ENCODE data around the gene DGKQ. TPM values are rescaled to one million over a fixed set of nuclear protein-coding genes. Genes with fewer than 3 reads are reported as not detected.
"Not testable (repeated sequence)": the region's sequence is repeated elsewhere in the genome, so short reads cannot be mapped to it uniquely, and the experiment has no call there.

Gene DGKQ
- total and polyA plus RNA-seq, 7 experiments from 2014 or later: 1.5 to 28.0 (median 16.5) TPM

DNA sequence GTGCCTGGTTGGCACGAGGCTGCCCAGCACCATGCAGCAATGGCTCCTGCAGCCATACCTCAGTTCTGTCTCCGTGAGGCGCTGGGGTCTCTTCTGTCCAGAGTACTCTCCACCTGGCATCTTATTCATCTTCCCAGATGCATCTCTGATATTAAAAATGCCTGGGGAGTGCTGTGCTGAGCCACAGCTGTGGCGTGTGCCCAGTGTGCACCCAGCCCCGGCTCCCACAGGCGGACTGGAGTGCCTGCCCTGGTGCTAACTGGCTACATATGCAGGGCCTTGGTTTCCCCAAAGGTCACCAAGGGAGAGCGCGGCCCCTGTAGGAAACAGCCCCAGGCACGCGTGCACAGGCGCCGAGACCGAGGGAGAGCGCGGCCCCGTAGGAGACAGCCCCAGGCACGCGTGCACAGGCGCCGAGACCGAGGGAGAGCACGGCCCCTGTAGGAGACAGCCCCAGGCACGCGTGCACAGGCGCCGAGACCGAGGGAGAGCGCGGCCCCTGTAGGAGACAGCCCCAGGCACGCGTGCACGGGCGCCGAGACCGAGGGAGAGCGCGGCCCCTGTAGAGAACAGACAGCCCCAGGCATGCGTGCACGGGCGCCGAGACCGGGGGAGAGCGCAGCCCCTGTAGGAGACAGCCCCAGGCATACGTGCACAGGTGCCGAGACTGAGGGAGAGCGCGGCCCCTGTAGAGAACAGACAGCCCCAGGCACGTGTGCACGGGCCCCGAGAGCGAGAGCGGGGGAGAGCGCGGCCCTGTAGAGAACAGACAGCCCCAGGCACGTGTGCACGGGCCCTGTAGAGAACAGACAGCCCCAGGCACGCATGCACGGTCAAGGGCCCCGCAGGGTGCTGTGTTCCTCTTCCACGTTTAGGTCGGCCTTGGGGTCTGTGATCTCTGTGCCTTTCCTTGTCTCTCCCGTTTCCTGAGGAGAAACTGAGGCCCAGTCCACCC, 26.6 kb downstream of the DGKQ start:
- no peak for ATAC-seq
- CTCF ChIA-PET: no interaction called here
- no peak overlapping the region for H3K4me3 ChIP-seq (ENCODE audit: low read length)

GRCh38 chr4:946103-946450, 27.3 kb downstream of the DGKQ start:
- no peak overlapping the region for H3K27ac ChIP-seq (ENCODE audit: low read depth, low read length)
- Mint-ChIP-seq H3K9me3 (peaks cover 0 to 4% (median 0%) of the 10 kb centered on the region in 11 donors), H3K27ac (no peak overlapping the region), H3K4me1 (peaks cover 0 to 16% (median 7%) of the 10 kb centered on the region in 7 donors), H3K4me3 (no peak overlapping the region), H3K27me3 (no peaks in the 10 kb centered on the region), H3K36me3 (peaks cover 0 to 6% (median 0%) of the 10 kb centered on the region in 5 donors)
- H3K9me3 ChIP-seq (ENCODE audit: control insufficient read depth in 2 of 3, low read length in 3 of 3): no peaks in the 10 kb centered on the region
- H3K36me3 ChIP-seq (ENCODE audit: control insufficient read depth in 2 of 3, insufficient read depth in 3 of 3, low read length in 3 of 3): peaks cover 0 to under 1% (median 0%) of the 10 kb centered on the region in 3 experiments
- H3K4me3 ChIP-seq (ENCODE audit: low read length): no peak overlapping the region
- intact Hi-C loops (cut with micrococcal nuclease): no loop called here
- DNase-seq: no peak
- ChIA-PET CTCF (no interaction called here), POLR2A (no interaction called here)
- no peaks in the 10 kb centered on the region for H3K4me1 ChIP-seq (ENCODE audit: control insufficient read depth in 2 of 2, insufficient read depth in 2 of 2, low read length in 2 of 2)
- H3K27me3 ChIP-seq (ENCODE audit: control insufficient read depth in 2 of 2, insufficient read depth in 2 of 2, low read length in 2 of 2): no peaks in the 10 kb centered on the region
- no peak for ATAC-seq

More for the DNA sequence above, 26.6 kb downstream of the DGKQ start:
- Histone ChIP-seq H3K4me1 (ENCODE audit: control insufficient read depth in 2 of 2, insufficient read depth in 2 of 2, low read length in 2 of 2) (no peaks in the 10 kb centered on the region), H3K27me3 (ENCODE audit: control insufficient read depth in 2 of 2, insufficient read depth in 2 of 2, low read length in 2 of 2) (no peaks in the 10 kb centered on the region), H3K36me3 (ENCODE audit: control insufficient read depth in 2 of 3, insufficient read depth in 3 of 3, low read length in 3 of 3) (peaks cover 0 to 8% (median 0%) of the 10 kb centered on the region in 3 experiments), H3K9me3 (ENCODE audit: control insufficient read depth in 2 of 3, low read length in 3 of 3) (no peaks in the 10 kb centered on the region), H3K27ac (ENCODE audit: low read depth, low read length) (no peak overlapping the region)
- Mint-ChIP-seq H3K4me1 (peaks cover 0 to 16% (median 7%) of the 10 kb centered on the region in 7 donors), H3K27ac (no peak overlapping the region), H3K9me3 (peaks cover 0 to 4% (median 0%) of the 10 kb centered on the region in 11 donors), H3K36me3 (peaks cover 0 to 6% (median 0%) of the 10 kb centered on the region in 5 donors), H3K4me3 (peak overlapping the region in 1 of 10 donors; percentile 44), H3K27me3 (no peaks in the 10 kb centered on the region)
- DNase-seq: no peak
- intact Hi-C loops (cut with micrococcal nuclease): no loop called here
- POLR2A ChIA-PET: no interaction called here

GRCh38 chr4:945274-946102, 27.9 kb downstream of the DGKQ start:
- CTCF ChIA-PET: no interaction called here
- Mint-ChIP-seq H3K4me3 (no peak overlapping the region), H3K4me1 (peaks cover 0 to 16% (median 7%) of the 10 kb centered on the region in 7 donors), H3K36me3 (peaks cover 0 to 6% (median 0%) of the 10 kb centered on the region in 5 donors), H3K9me3 (peaks cover 0 to 2% (median 0%) of the 10 kb centered on the region in 11 donors), H3K27ac (no peak overlapping the region), H3K27me3 (no peaks in the 10 kb centered on the region)
- intact Hi-C loops (cut with micrococcal nuclease): no loop called here
- no peak overlapping the region for H3K27ac ChIP-seq (ENCODE audit: low read depth, low read length)
- H3K4me1 ChIP-seq (ENCODE audit: control insufficient read depth in 2 of 2, insufficient read depth in 2 of 2, low read length in 2 of 2): no peaks in the 10 kb centered on the region
- no peaks in the 10 kb centered on the region for H3K27me3 ChIP-seq (ENCODE audit: control insufficient read depth in 2 of 2, insufficient read depth in 2 of 2, low read length in 2 of 2)
- H3K36me3 ChIP-seq (ENCODE audit: control insufficient read depth in 2 of 3, insufficient read depth in 3 of 3, low read length in 3 of 3): no peaks in the 10 kb centered on the region
- POLR2A ChIA-PET: no interaction called here
- H3K4me3 ChIP-seq (ENCODE audit: low read length): no peak overlapping the region
- ATAC-seq (no peak), DNase-seq (no peak)
- no peaks in the 10 kb centered on the region for H3K9me3 ChIP-seq (ENCODE audit: control insufficient read depth in 2 of 3, low read length in 3 of 3)

- ATAC-seq; DNase-seq; H3K9me3 Mint-ChIP-seq; H3K4me3 ChIP-seq (ENCODE audit: low read length); H3K27ac ChIP-seq (ENCODE audit: low read depth, low read length); H3K4me1 ChIP-seq (ENCODE audit: control insufficient read depth in 2 of 2, insufficient read depth in 2 of 2, low read length in 2 of 2); H3K27me3 Mint-ChIP-seq; H3K36me3 Mint-ChIP-seq; H3K27me3 ChIP-seq (ENCODE audit: control insufficient read depth in 2 of 2, insufficient read depth in 2 of 2, low read length in 2 of 2); POLR2A ChIA-PET; H3K36me3 ChIP-seq (ENCODE audit: control insufficient read depth in 2 of 3, insufficient read depth in 3 of 3, low read length in 3 of 3); H3K27ac Mint-ChIP-seq; CTCF ChIA-PET; H3K9me3 ChIP-seq (ENCODE audit: control insufficient read depth in 2 of 3, low read length in 3 of 3); H3K4me3 Mint-ChIP-seq: not testable (repeated sequence)
- intact Hi-C loops (cut with micrococcal nuclease): loop anchor here in 1 of 2 donors (10.0 kb wide), 1 partner anchor 1475 kb away; the partner anchor contains the start of genes CFAP99 and ZFYVE28
- H3K4me1 Mint-ChIP-seq: peaks cover under 1 to 21% (median 8%) of the 10 kb centered on the region in 7 donors
Observed at GRCh38 chr4:939508-939907, 33.9 kb downstream of the DGKQ start.

DNA sequence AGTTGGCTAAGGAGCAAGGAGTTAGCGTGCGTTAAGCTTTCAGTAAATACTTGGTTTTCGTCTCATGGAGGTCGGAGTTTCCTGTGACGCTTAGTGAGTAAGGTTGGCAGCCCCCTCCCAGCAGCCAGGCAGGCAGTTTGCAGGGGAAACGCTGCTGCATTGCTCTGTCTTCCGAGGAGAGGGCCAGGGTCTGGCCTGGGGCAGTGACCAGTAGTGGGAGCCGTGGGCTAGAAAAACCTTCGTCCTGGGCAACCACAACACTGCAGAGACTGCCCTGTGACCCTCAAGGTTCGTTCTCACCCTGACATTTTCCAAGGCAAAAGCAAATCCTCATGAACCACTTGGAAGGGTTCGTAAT, 40.7 kb downstream of the DGKQ start:
- DNase-seq (no peak), ATAC-seq (no peak)
- peak overlapping the region; percentile 83 for H3K4me3 ChIP-seq (ENCODE audit: low read length)
- Mint-ChIP-seq H3K27me3 (no peaks in the 10 kb centered on the region), H3K4me3 (peak overlapping the region; percentile 89 to 99 (median 95)), H3K27ac (peak overlapping the region; percentile 92 to 97 (median 96)), H3K4me1 (peaks cover 35 to 58% (median 48%) of the 10 kb centered on the region in 7 donors), H3K36me3 (peaks cover 0 to 4% (median 2%) of the 10 kb centered on the region in 5 donors), H3K9me3 (no peaks in the 10 kb centered on the region)
- no peaks in the 10 kb centered on the region for H3K27me3 ChIP-seq (ENCODE audit: control insufficient read depth in 2 of 2, insufficient read depth in 2 of 2, low read length in 2 of 2)
- peaks cover 24 to 35% of the 10 kb centered on the region in 2 donors for H3K4me1 ChIP-seq (ENCODE audit: control insufficient read depth in 2 of 2, insufficient read depth in 2 of 2, low read length in 2 of 2)
- POLR2A ChIA-PET: interaction anchor here (0.6 to 2.9 kb wide), 10 partner anchors 9 to 357 kb away, joined by 3 to 14 read pairs (median 4); partner anchors contain the start of gene IDUA
- intact Hi-C loops (cut with micrococcal nuclease): loop anchor here (1.0 to 10.0 kb wide), 20 partner anchors 16 to 1482 kb away; partner anchors contain the start of genes ATP5ME (in 2 of the 2), DGKQ (in 2 of the 2), MAEA (in 2 of the 2) and MYL5 (in 2 of the 2)
- H3K36me3 ChIP-seq (ENCODE audit: control insufficient read depth in 2 of 3, insufficient read depth in 3 of 3, low read length in 3 of 3): peaks cover 0 to 7% (median 0%) of the 10 kb centered on the region in 3 experiments
- CTCF ChIA-PET: interaction anchor here (1.2 kb wide), 1 partner anchor 55 kb away, joined by 4 read pairs; the partner anchor contains the start of gene IDUA
- peak overlapping the region; percentile 99 for H3K27ac ChIP-seq (ENCODE audit: low read depth, low read length)
- no peaks in the 10 kb centered on the region for H3K9me3 ChIP-seq (ENCODE audit: control insufficient read depth in 2 of 3, low read length in 3 of 3)

Data from naive thymus-derived CD4-positive, alpha-beta T cell (primary cell).